Measurements from ENCODE around the gene SLC6A7. TPM values are rescaled to one million over a fixed set of nuclear protein-coding genes. Genes with fewer than 3 reads are reported as not detected.

Gene SLC6A7
- total RNA-seq, 1 experiment from 2014 or later, result not detected

DNA sequence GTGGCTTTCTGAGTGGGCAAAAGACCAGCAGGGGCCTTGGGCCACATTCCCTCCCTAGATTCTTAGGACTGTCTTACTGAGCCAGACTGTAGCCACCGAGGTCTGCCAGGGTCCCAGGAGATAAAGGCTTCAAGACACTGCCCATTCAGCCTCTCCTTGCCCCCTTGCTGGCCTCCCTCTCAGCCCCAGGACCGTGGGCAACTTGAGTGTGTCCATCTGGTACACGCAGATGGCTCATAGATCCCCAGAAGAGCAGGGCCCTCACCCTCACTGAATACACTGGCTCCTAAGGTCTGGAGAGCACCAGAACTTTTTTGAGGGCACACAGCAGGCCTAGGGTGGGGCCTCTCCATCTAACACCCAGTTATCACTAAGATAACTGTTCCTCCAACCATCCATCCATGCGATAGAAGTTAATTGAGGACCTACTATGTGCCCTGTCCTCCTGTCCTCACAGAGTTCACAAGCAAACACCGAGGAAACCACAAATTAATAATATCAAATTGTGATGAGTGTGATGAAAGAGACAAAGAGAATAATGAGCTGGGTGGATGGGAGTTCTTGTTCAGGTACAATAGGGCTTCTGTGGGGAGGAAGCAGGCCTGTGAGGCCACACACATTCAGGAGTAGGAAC, 29.3 kb upstream of the SLC6A7 start:
- no peaks in the 10 kb centered on the region; the same call in 1 of the 2 replicates for H3K4me1 ChIP-seq (replicated peaks; ENCODE audit: insufficient read depth)
- no peak overlapping the region for H3K4me2 ChIP-seq
- H3K36me3 ChIP-seq (ENCODE audit: low read depth), result no peaks in the 10 kb centered on the region
- H3K27ac ChIP-seq, result no peak overlapping the region
- H3F3A ChIP-seq (ENCODE audit: insufficient read depth, low read depth), result 0 out of 2 replicates have a peak, but pooled peaks cover 4% of the 10 kb centered on the region
- H3K79me2 ChIP-seq (ENCODE audit: low read depth), result no peaks in the 10 kb centered on the region
- H3K9me3 ChIP-seq (ENCODE audit: insufficient read depth, low read depth), result no peaks in the 10 kb centered on the region
- BruUV-seq (replicated peaks), result no TSS peak
- H2AFZ ChIP-seq, result no peak overlapping the region
- ChIA-PET CTCF (no interaction called here), POLR2A (ENCODE audit: unreplicated experiment) (no interaction called here)
- no peaks in the 10 kb centered on the region for H4K20me1 ChIP-seq (ENCODE audit: insufficient read depth)
- no peak for DNase-seq
- TF ChIP-seq EZH2 (IDR thresholded peaks at IDR 0.05; ENCODE audit: low read depth), result no peak
- TF ChIP-seq, protein P1, sequence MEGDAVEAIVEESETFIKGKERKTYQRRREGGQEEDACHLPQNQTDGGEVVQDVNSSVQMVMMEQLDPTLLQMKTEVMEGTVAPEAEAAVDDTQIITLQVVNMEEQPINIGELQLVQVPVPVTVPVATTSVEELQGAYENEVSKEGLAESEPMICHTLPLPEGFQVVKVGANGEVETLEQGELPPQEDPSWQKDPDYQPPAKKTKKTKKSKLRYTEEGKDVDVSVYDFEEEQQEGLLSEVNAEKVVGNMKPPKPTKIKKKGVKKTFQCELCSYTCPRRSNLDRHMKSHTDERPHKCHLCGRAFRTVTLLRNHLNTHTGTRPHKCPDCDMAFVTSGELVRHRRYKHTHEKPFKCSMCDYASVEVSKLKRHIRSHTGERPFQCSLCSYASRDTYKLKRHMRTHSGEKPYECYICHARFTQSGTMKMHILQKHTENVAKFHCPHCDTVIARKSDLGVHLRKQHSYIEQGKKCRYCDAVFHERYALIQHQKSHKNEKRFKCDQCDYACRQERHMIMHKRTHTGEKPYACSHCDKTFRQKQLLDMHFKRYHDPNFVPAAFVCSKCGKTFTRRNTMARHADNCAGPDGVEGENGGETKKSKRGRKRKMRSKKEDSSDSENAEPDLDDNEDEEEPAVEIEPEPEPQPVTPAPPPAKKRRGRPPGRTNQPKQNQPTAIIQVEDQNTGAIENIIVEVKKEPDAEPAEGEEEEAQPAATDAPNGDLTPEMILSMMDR (conservative IDR thresholded peaks at IDR 0.05), result no peak
- peaks cover 6% of the 10 kb centered on the region; the same call in 1 of the 2 replicates for H3K27me3 ChIP-seq (ENCODE audit: insufficient read depth, low read depth)
- no peaks in the 10 kb centered on the region for H3K9me2 ChIP-seq (ENCODE audit: insufficient read depth)
- intact Hi-C loops (cut with micrococcal nuclease; ENCODE audit: unreplicated experiment), result loop anchor here (1.0 to 2.0 kb wide), 6 partner anchors 30 to 326 kb away; no protein-coding TSS in a partner anchor
- no peak overlapping the region for H3K4me3 ChIP-seq

DNA sequence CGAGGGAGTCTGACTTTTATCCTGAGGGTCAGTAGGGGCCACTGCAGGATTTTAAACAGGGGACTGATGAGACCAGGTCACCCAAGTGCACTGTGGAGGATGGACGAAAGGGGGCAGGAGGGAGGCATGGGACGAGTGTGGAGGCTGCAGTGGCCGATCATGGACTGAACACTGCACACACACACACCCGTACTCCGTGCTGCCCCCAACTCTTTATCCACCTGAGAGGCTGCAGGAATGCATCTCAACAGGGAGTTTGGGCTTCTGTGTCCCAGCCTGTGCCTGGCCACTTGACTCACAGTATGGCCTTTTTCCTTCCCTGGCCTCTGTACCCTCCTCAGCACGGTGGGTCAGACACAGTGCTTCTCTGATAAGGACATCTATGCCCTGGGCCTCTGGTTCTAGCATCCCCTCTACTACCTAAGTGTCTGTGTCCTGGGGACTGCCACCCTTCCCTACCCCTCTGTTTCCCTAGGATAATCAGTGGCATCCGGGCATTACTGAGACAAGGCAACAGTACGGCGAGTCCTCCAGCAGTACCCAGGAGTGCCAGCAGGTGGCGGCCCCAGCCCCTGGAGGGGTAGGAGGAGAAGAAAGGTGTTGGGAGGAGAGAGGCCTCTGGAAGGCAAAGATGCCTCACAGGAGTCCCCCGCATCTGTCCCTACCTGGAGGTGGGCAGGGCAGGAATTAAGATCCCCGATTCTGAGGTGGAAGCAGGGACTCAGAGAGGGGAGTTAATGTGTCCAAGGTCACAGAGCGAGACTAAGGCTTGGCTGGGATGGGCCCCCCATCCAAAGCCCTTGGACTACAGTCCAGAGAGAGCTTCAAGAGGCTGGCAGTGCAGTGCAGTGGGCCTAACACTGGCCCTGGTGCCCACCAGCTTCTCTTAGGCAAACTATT, 28.4 kb upstream of the SLC6A7 start:
- no peaks in the 10 kb centered on the region for H3K9me3 ChIP-seq (ENCODE audit: insufficient read depth, low read depth)
- peak; percentile 51 to 91 for DNase-seq
- peak overlapping the region; percentile 65 for H3K4me2 ChIP-seq
- intact Hi-C loops (cut with micrococcal nuclease; ENCODE audit: unreplicated experiment), result loop anchor here (1.0 to 2.0 kb wide), 6 partner anchors 31 to 327 kb away; no protein-coding TSS in a partner anchor
- H3K4me1 ChIP-seq (replicated peaks; ENCODE audit: insufficient read depth), result no peaks in the 10 kb centered on the region; the same call in 1 of the 2 replicates
- no peak overlapping the region for H3K27ac ChIP-seq
- H3K79me2 ChIP-seq (ENCODE audit: low read depth), result no peaks in the 10 kb centered on the region
- H3F3A ChIP-seq (ENCODE audit: insufficient read depth, low read depth), result 0 out of 2 replicates have a peak, but pooled peaks cover 4% of the 10 kb centered on the region
- ChIA-PET POLR2A (ENCODE audit: unreplicated experiment) (interaction anchor here (0.6 kb wide), 1 partner anchor 34 kb away, joined by 3 read pairs; no protein-coding TSS in a partner anchor), CTCF (interaction anchor here (0.7 kb wide), 2 partner anchors 48 to 54 kb away, joined by 3 read pairs; no protein-coding TSS in a partner anchor)
- BruUV-seq (replicated peaks), result no TSS peak
- H2AFZ ChIP-seq, result peak overlapping the region; percentile 65; the same call in 1 of the 2 replicates
- H3K36me3 ChIP-seq (ENCODE audit: low read depth), result no peaks in the 10 kb centered on the region
- TF ChIP-seq, protein P1 (conservative IDR thresholded peaks at IDR 0.05), result peak; percentile 96
- TF ChIP-seq EZH2 (IDR thresholded peaks at IDR 0.05; ENCODE audit: low read depth), result no peak
- no peaks in the 10 kb centered on the region for H4K20me1 ChIP-seq (ENCODE audit: insufficient read depth)
- H3K4me3 ChIP-seq, result peak overlapping the region; percentile 18; the same call in 1 of the 2 replicates
- H3K27me3 ChIP-seq (ENCODE audit: insufficient read depth, low read depth), result no peaks in the 10 kb centered on the region
- H3K9me2 ChIP-seq (ENCODE audit: insufficient read depth), result no peaks in the 10 kb centered on the region

DNA sequence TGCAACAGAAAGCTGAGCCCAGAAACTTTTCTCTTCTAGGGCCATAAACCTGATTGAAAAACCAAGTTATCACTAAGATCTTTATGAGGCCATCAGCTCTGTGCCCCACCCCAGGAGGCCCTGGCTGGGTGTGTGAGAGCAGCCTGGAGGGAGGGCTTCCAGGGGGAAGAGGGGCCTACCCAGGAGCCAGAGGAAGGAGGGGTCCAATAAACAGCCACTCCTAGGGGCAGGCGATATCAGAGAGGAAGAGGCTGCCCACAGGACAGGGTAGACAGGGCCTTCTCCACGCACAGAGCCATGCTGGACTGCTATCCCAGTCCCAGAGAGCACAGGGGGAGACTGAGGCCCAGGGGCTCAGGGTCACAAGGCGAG, 27.7 kb upstream of the SLC6A7 start:
- ChIA-PET CTCF (interaction anchor here (0.7 kb wide), 2 partner anchors 47 to 53 kb away, joined by 3 read pairs; no protein-coding TSS in a partner anchor), POLR2A (ENCODE audit: unreplicated experiment) (interaction anchor here (0.6 kb wide), 1 partner anchor 35 kb away, joined by 3 read pairs; no protein-coding TSS in a partner anchor)
- H3K4me3 ChIP-seq, result no peak overlapping the region
- no peaks in the 10 kb centered on the region for H3K9me3 ChIP-seq (ENCODE audit: insufficient read depth, low read depth)
- H3K27me3 ChIP-seq (ENCODE audit: insufficient read depth, low read depth), result no peaks in the 10 kb centered on the region
- no peaks in the 10 kb centered on the region; the same call in 1 of the 2 replicates for H3K4me1 ChIP-seq (replicated peaks; ENCODE audit: insufficient read depth)
- H3K27ac ChIP-seq, result no peak overlapping the region
- H3K4me2 ChIP-seq, result no peak overlapping the region
- no peaks in the 10 kb centered on the region for H3K36me3 ChIP-seq (ENCODE audit: low read depth)
- BruUV-seq (replicated peaks), result no TSS peak
- 0 out of 2 replicates have a peak, but pooled peaks cover 4% of the 10 kb centered on the region for H3F3A ChIP-seq (ENCODE audit: insufficient read depth, low read depth)
- H2AFZ ChIP-seq, result no peak overlapping the region
- TF ChIP-seq, protein P1 (conservative IDR thresholded peaks at IDR 0.05), result no peak
- no peak for TF ChIP-seq EZH2 (IDR thresholded peaks at IDR 0.05; ENCODE audit: low read depth)
- H3K79me2 ChIP-seq (ENCODE audit: low read depth), result no peaks in the 10 kb centered on the region
- DNase-seq, result no peak
- intact Hi-C loops (cut with micrococcal nuclease; ENCODE audit: unreplicated experiment), result no loop called here
- no peaks in the 10 kb centered on the region for H4K20me1 ChIP-seq (ENCODE audit: insufficient read depth)
- no peaks in the 10 kb centered on the region for H3K9me2 ChIP-seq (ENCODE audit: insufficient read depth)

All from PC-9 (cell line).